ENCODE results near the gene OOSP4B.

GRCh38 chr11:60029015-60029632 lies 12.1 kb downstream of the OOSP4B start:
- TF ChIP-seq CTCF (IDR thresholded peaks at IDR 0.05): no peak
- TF ChIP-seq EZH2 (IDR thresholded peaks at IDR 0.05; ENCODE audit: borderline replicate concordance, insufficient read depth, low read depth, low read length, poor library complexity, severe bottlenecking): no peak

Data from B cell (primary cell).